Measurements from ENCODE around the gene CHST2.

DNA sequence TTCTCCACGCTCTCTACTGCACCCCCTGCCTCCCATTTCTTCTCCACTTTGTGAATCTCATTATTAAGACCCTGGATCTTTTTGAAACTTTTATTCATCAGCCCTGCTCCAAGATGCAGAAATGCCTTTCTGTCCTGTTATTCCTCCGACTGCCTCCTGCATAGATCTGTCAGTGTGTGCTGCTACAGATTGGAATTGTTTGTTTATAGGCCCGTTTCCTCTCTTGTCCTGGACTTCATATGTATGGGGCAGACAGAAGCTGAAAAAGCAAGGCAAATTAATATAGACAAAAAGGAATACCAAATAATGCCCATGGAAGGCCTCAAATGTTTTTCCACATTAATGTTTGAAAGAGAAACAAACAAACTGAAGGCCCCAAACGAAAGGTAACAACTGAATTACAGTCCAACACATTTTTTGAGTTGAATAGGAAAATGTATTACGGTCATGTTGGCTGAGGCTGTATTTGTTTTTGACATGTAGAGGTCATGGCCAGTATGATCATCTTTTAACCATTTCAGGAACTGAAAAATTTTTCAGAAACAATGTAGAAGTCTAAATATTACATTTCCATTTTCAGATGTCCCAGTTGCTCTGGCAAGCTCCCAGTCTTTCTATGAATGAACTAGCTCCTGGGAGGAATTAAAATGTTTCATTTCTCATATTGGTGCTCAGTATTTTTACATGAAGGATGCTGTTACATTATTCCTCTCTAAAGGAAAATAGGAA is 8.8 kb downstream of the CHST2 start:
- TF ChIP-seq EZH2phosphoT487 (IDR thresholded peaks at IDR 0.05; ENCODE audit: borderline replicate concordance) (no peak), EGR1 (IDR thresholded peaks at IDR 0.05; ENCODE audit: low read depth) (no peak), POLR2A (IDR thresholded peaks at IDR 0.05; ENCODE audit: borderline replicate concordance, extremely low read depth, insufficient read depth, insufficient read length) (no peak), JUND (IDR thresholded peaks at IDR 0.05) (no peak), ZNF274 (IDR thresholded peaks at IDR 0.05; ENCODE audit: low read depth, low read length) (no peak), SP1 (IDR thresholded peaks at IDR 0.05; ENCODE audit: low read depth) (no peak)
- TF ChIP-seq, protein P1, sequence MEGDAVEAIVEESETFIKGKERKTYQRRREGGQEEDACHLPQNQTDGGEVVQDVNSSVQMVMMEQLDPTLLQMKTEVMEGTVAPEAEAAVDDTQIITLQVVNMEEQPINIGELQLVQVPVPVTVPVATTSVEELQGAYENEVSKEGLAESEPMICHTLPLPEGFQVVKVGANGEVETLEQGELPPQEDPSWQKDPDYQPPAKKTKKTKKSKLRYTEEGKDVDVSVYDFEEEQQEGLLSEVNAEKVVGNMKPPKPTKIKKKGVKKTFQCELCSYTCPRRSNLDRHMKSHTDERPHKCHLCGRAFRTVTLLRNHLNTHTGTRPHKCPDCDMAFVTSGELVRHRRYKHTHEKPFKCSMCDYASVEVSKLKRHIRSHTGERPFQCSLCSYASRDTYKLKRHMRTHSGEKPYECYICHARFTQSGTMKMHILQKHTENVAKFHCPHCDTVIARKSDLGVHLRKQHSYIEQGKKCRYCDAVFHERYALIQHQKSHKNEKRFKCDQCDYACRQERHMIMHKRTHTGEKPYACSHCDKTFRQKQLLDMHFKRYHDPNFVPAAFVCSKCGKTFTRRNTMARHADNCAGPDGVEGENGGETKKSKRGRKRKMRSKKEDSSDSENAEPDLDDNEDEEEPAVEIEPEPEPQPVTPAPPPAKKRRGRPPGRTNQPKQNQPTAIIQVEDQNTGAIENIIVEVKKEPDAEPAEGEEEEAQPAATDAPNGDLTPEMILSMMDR (IDR thresholded peaks at IDR 0.05 in 2 of 3, conservative IDR thresholded peaks at IDR 0.05 in 1 of 3; ENCODE audit: borderline replicate concordance in 1 of 3, insufficient read depth in 1 of 3, low read depth in 2 of 3, low read length in 2 of 3), result no peak
- TF ChIP-seq, protein P2, sequence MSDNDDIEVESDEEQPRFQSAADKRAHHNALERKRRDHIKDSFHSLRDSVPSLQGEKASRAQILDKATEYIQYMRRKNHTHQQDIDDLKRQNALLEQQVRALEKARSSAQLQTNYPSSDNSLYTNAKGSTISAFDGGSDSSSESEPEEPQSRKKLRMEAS (IDR thresholded peaks at IDR 0.05), result no peak
